WTC11 (cell line): ENCODE data around the gene CELSR3. TPM values are rescaled to one million over a fixed set of nuclear protein-coding genes. Genes with fewer than 3 reads are reported as not detected.

Experiments
- ATAC-seq: fragments of 200-7000 bp; cut with Tn5 transposase; 2 replicates; pipeline ENCODE4 v1.10.0; 2021; ENCODE audit warnings: mild to moderate bottlenecking, moderate library complexity
- CTCF ChIA-PET: fragments of 300-600 bp; sonication (Branson Sonifier 250); formaldehyde crosslinking; loops from one replicate; lab custom pipeline; 2021; ENCODE audit warnings: antibody characterized with exemption; lab: Charles Lee
- POLR2A ChIA-PET: fragments of 350-600 bp; sonication (Branson Sonifier 250); formaldehyde crosslinking; loops from one replicate; lab custom pipeline; 2021; ENCODE audit warnings: antibody characterized with exemption; lab: Charles Lee
- DNase-seq: peaks from one replicate; pipeline ENCODE4 v3.0.0; 2021; ENCODE audit warnings: low spot score
- H3K27ac Mint-ChIP-seq: 2 replicates; pipeline ENCODE4 v1.8.0; 2021; ENCODE audit warnings: mixed read lengths
- H3K27me3 Mint-ChIP-seq: 2 replicates; pipeline ENCODE4 v1.8.0; 2021; ENCODE audit warnings: low read depth, mild to moderate bottlenecking, moderate library complexity, mixed read lengths
- H3K36me3 Mint-ChIP-seq: 2 replicates; pipeline ENCODE4 v1.8.0; 2021; ENCODE audit warnings: mixed read lengths
- H3K4me1 Mint-ChIP-seq: 2 replicates; pipeline ENCODE4 v1.8.0; 2022; ENCODE audit warnings: mixed read lengths
- H3K4me3 Mint-ChIP-seq: 2 replicates; pipeline ENCODE4 v1.8.0; 2021; ENCODE audit warnings: mild to moderate bottlenecking, moderate library complexity, mixed read lengths
- H3K9me3 Mint-ChIP-seq: 2 replicates; pipeline ENCODE4 v1.8.0; 2021; ENCODE audit warnings: mixed read lengths
- AFF4 ChIP-seq: sonication (generic); formaldehyde crosslinking; IDR thresholded peaks from 2 replicates; pipeline ENCODE4 v1.8.1; 2023; ENCODE audit warnings: mild to moderate bottlenecking, missing genetic modification reagents, borderline replicate concordance
- AR ChIP-seq: fragments of 250-450 bp; sonication (Bioruptor Pico); IDR thresholded peaks from 2 replicates; pipeline ENCODE4 v1.9.0; 2021; ENCODE audit warnings: mild to moderate bottlenecking
- ATF2 ChIP-seq: sonication (generic); formaldehyde crosslinking; IDR thresholded peaks from 2 replicates; pipeline ENCODE4 v1.8.1; 2022; ENCODE audit warnings: low read depth, missing genetic modification reagents, borderline replicate concordance
- E2F4 ChIP-seq: sonication (generic); formaldehyde crosslinking; IDR thresholded peaks from 2 replicates; pipeline ENCODE4 v1.8.1; 2022; ENCODE audit warnings: low read depth, mild to moderate bottlenecking, moderate library complexity, missing genetic modification reagents, borderline replicate concordance
- JUN ChIP-seq: sonication (generic); formaldehyde crosslinking; IDR thresholded peaks from 2 replicates; pipeline ENCODE4 v1.8.0; 2023; ENCODE audit warnings: mild to moderate bottlenecking, missing genetic modification reagents
- MXD4 ChIP-seq: fragments of 250-450 bp; sonication (Bioruptor Pico); IDR thresholded peaks from 2 replicates; pipeline ENCODE4 v1.8.0; 2021; ENCODE audit warnings: mild to moderate bottlenecking, moderate library complexity, borderline replicate concordance
- MYBL2 ChIP-seq: sonication (generic); formaldehyde crosslinking; IDR thresholded peaks from 2 replicates; pipeline ENCODE4 v1.8.1; 2023; ENCODE audit warnings: mild to moderate bottlenecking, moderate library complexity, missing genetic modification reagents
- NFYB ChIP-seq: sonication (generic); formaldehyde crosslinking; conservative IDR thresholded peaks from 2 replicates; pipeline ENCODE4 v1.8.0; 2022; ENCODE audit warnings: low read depth, missing genetic modification reagents
- OVOL2 ChIP-seq: fragments of 250-450 bp; sonication (Bioruptor Pico); IDR thresholded peaks from 2 replicates; pipeline ENCODE4 v1.9.0; 2021; ENCODE audit warnings: mild to moderate bottlenecking, borderline replicate concordance
- SMAD3 ChIP-seq: sonication (generic); formaldehyde crosslinking; IDR thresholded peaks from 2 replicates; pipeline ENCODE4 v1.8.0; 2022; ENCODE audit warnings: missing genetic modification reagents, mild to moderate bottlenecking, borderline replicate concordance
- SMAD4 ChIP-seq: sonication (generic); formaldehyde crosslinking; IDR thresholded peaks from 2 replicates; pipeline ENCODE4 v1.8.0; 2022; ENCODE audit warnings: mild to moderate bottlenecking, missing genetic modification reagents
- SOX15 ChIP-seq: fragments of 250-450 bp; sonication (Bioruptor Pico); IDR thresholded peaks from 2 replicates; pipeline ENCODE4 v1.9.0; 2021; ENCODE audit warnings: mild to moderate bottlenecking
- TCF7 ChIP-seq: sonication (generic); formaldehyde crosslinking; IDR thresholded peaks from 2 replicates; pipeline ENCODE4 v1.8.0; 2022; ENCODE audit warnings: mild to moderate bottlenecking, low read depth, missing genetic modification reagents, moderate library complexity
- TEAD1 ChIP-seq: sonication (generic); formaldehyde crosslinking; IDR thresholded peaks from 2 replicates; pipeline ENCODE4 v1.8.0; 2022; ENCODE audit warnings: mild to moderate bottlenecking, missing genetic modification reagents
- ZBTB21 ChIP-seq: sonication (generic); formaldehyde crosslinking; IDR thresholded peaks from 2 replicates; pipeline ENCODE4 v1.8.1; 2023; ENCODE audit warnings: mild to moderate bottlenecking, missing genetic modification reagents, borderline replicate concordance
- ZBTB43 ChIP-seq: sonication (generic); formaldehyde crosslinking; IDR thresholded peaks from 2 replicates; pipeline ENCODE4 v1.8.1; 2023; ENCODE audit warnings: mild to moderate bottlenecking, missing genetic modification reagents
- ZNF138 ChIP-seq: sonication (generic); formaldehyde crosslinking; conservative IDR thresholded peaks from 2 replicates; pipeline ENCODE4 v1.8.1; 2022; ENCODE audit warnings: mild to moderate bottlenecking, moderate library complexity, missing genetic modification reagents
- ZNF263 ChIP-seq: sonication (generic); formaldehyde crosslinking; IDR thresholded peaks from 2 replicates; pipeline ENCODE4 v1.8.1; 2022; ENCODE audit warnings: low read depth, mild to moderate bottlenecking, moderate library complexity, missing genetic modification reagents
- ZNF512 ChIP-seq: sonication (generic); formaldehyde crosslinking; IDR thresholded peaks from 2 replicates; pipeline ENCODE4 v1.8.1; 2022; ENCODE audit warnings: missing genetic modification reagents, borderline replicate concordance
- ZNF671 ChIP-seq: fragments of 250-450 bp; sonication (Bioruptor Pico); IDR thresholded peaks from 2 replicates; pipeline ENCODE4 v1.8.0; 2021; ENCODE audit warnings: mild to moderate bottlenecking
- total RNA-seq: library from RNA; stranded (reverse); gene quantifications from 3 replicates; pipeline ENCODE4 v1.2.3, GENCODE V29; 2021

The CELSR3 gene
- total RNA-seq, 1 experiment from 2014 or later, result 27.9 TPM

- TF ChIP-seq TCF7 (CRISPR knock-in tag) (no peak), JUN (CRISPR knock-in tag) (no peak), ZNF138 (CRISPR knock-in tag) (peak; percentile 58; the same call in 1 of the 2 replicates), SMAD3 (no peak; the same call in 1 of the 2 replicates), SMAD4 (CRISPR knock-in tag) (no peak), AR (no peak; the same call in 1 of the 2 replicates), OVOL2 (CRISPR knock-in tag) (no peak), MXD4 (CRISPR knock-in tag) (no peak), AFF4 (no peak), ZNF263 (CRISPR knock-in tag) (no peak), ZBTB43 (CRISPR knock-in tag) (no peak), NFYB (no peak)
Measured at GRCh38 chr3:48662753-48663488, at the start of gene CELSR3 (continued).

GRCh38 chr3:48711727-48712126 lies 49.0 kb upstream of the CELSR3 start:
- CTCF ChIA-PET, result interaction anchor here (2.1 kb wide), 1 partner anchor 25 kb away, joined by 5 read pairs; no protein-coding TSS in a partner anchor
- peaks cover 76% of the 10 kb centered on the region for H3K36me3 Mint-ChIP-seq
- H3K9me3 Mint-ChIP-seq, result no peaks in the 10 kb centered on the region
- DNase-seq (no peak), ATAC-seq (no peak)
- H3K4me1 Mint-ChIP-seq, result peaks cover 56% of the 10 kb centered on the region
- no peak overlapping the region for H3K4me3 Mint-ChIP-seq
- H3K27ac Mint-ChIP-seq, result peak overlapping the region; percentile 89
- POLR2A ChIA-PET, result no interaction called here
- H3K27me3 Mint-ChIP-seq, result no peaks in the 10 kb centered on the region
- TF ChIP-seq ATF2 (CRISPR knock-in tag), result no peak
- TF ChIP-seq SMAD3, result no peak
- TF ChIP-seq MYBL2 (CRISPR knock-in tag), result no peak
- no peak for TF ChIP-seq ZNF512 (CRISPR knock-in tag)
- TF ChIP-seq TEAD1 (CRISPR knock-in tag), result no peak
- no peak for TF ChIP-seq E2F4 (CRISPR knock-in tag)
- TF ChIP-seq ZNF671 (CRISPR knock-in tag), result no peak
- TF ChIP-seq ZBTB21 (CRISPR knock-in tag), result no peak
- TF ChIP-seq SOX15, result no peak
